Mucosa of descending colon (tissue), 3 donors: ENCODE results near the gene FXR2. TPM values are rescaled to one million over a fixed set of nuclear protein-coding genes. Genes with fewer than 3 reads are reported as not detected.

ENCODE experiments used
- ATAC-seq: fragments of 200-7000 bp; cut with Tn5 transposase; one replicate; pipeline ENCODE4 v1.9.1; 2020; ENCODE audit warnings: mild to moderate bottlenecking, moderate library complexity
- DNase-seq, 3 donors: peaks; one replicate each; pipeline ENCODE4 v3.0.0-alpha.2; 2020
- H3K36me3 ChIP-seq: fragments of 200-600 bp; one replicate; pipeline ENCODE4 v1.8.0; 2021; ENCODE audit warnings: low read depth, mild to moderate bottlenecking
- H3K4me1 ChIP-seq: fragments of 200-600 bp; one replicate; pipeline ENCODE4 v1.8.0; 2021; ENCODE audit warnings: low read depth, mild to moderate bottlenecking
- H3K4me3 ChIP-seq: fragments of 200-600 bp; one replicate; pipeline ENCODE4 v1.8.0; 2021; ENCODE audit warnings: mild to moderate bottlenecking
- H3K9me3 ChIP-seq: fragments of 200-600 bp; one replicate; pipeline ENCODE4 v1.8.0; 2021; ENCODE audit warnings: mild to moderate bottlenecking
- CTCF ChIP-seq: fragments of 200-600 bp; IDR thresholded peaks from one replicate; pipeline ENCODE4 v1.8.0; 2022; ENCODE audit warnings: antibody characterized with exemption, mild to moderate bottlenecking
- intact Hi-C, 2 donors: fragments of 100-400 bp; cut with DNase I in 1 of 2; cut with micrococcal nuclease in 1 of 2; formaldehyde crosslinking; loops; one replicate each; pipeline versions ENCODE4 v1.11.0 to v1.11.1; 2022; cut with DNase I, micrococcal nuclease
- total RNA-seq, 3 donors: library from RNA; stranded (reverse); fragmentation: NEBNext Ultra II Directional in 2 of 3; extraction: Animal tissue kit (Norgen Biotek cat#: 25700) in 2 of 3; gene quantifications; one replicate each; pipeline versions ENCODE4 v1.2.1 to v1.2.4, GENCODE V29; 2021 to 2023
- donor health status: DM: no; HTN: no; CAD: no; lungs with moderate emphysema.
- donor health status: DM: no; HTN: no; CAD: no.
- donor health status: DM: no; HTN: yes; CAD: no.

Gene FXR2
- total RNA-seq, 3 donors from 2014 or later, result 23.0 to 53.3 (median 28.1) TPM

DNA sequence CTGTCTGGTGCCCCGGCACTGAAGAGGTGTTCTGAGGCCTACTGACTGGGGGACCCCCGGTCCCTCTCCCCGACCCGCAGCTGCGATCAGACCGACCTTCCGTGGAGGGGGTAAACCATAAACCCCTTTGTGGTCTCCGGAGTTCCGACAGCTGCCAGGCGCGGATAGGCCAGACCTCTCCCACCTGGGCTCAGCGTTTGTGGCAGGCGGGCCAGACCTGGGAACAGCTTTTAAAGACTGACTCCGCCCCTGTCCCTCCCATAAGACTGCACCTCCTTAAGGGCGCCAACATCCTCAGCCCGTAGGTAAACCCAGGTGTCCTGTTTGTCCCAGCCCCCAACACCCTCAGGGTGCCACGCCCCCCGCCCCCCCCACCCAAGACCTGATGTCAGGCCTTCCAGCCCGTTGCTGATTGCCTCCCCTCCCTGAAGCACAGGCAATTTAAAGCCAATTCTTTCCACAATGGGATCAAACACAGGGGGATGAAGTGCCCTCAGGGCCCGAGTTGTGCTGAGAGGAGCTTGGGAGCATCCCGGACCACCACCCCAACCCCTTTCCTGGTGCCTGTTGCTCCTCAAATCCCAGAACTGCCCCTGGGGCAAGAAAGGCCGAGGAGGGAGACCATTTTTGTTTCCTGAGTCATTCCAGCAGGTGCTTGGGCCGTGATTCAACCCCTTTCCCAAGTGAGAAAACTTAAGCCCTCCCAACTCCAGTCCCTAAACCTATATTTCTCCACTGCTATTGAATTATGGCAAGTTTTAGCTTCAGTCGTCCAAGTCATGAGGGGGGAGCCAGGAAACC is 24.6 kb downstream of the FXR2 start, which contains the start of gene SOX15:
Gene SOX15, minus strand, starts transcription at position 204 of the 801 bp plus-strand sequence. CDS start 418 bp downstream, outside the sequence.
- H3K36me3 ChIP-seq, result peaks cover 15% of the 10 kb centered on the region
- peak within 1 kb of the TSS; percentile 6 for H3K4me3 ChIP-seq
- DNase-seq (no peak), ATAC-seq (peak; percentile 5)
- H3K9me3 ChIP-seq, result no peaks in the 10 kb centered on the region
- H3K4me1 ChIP-seq, result peaks cover 6% of the 10 kb centered on the region
- TF ChIP-seq CTCF, result no peak
- intact Hi-C loops, result no loop called here

GRCh38 chr17:7589204-7589868 is 25.4 kb downstream of the FXR2 start:
- intact Hi-C loops, result no loop called here
- no peaks in the 10 kb centered on the region for H3K9me3 ChIP-seq
- DNase-seq (peak; percentile 86 to 87 (median 86)), ATAC-seq (peak; percentile 86)
- H3K36me3 ChIP-seq, result peaks cover 8% of the 10 kb centered on the region
- peak overlapping the region; percentile 6 for H3K4me3 ChIP-seq
- peaks cover 10% of the 10 kb centered on the region for H3K4me1 ChIP-seq
- TF ChIP-seq CTCF, result peak; percentile 80

GRCh38 chr17:7588553-7589203 is 26.0 kb downstream of the FXR2 start:
- no peak for TF ChIP-seq CTCF
- Histone ChIP-seq H3K36me3 (peaks cover 9% of the 10 kb centered on the region), H3K9me3 (no peaks in the 10 kb centered on the region), H3K4me1 (peaks cover 10% of the 10 kb centered on the region), H3K4me3 (peak overlapping the region; percentile 6)
- intact Hi-C loops, result no loop called here
- DNase-seq (no peak), ATAC-seq (no peak)

DNA sequence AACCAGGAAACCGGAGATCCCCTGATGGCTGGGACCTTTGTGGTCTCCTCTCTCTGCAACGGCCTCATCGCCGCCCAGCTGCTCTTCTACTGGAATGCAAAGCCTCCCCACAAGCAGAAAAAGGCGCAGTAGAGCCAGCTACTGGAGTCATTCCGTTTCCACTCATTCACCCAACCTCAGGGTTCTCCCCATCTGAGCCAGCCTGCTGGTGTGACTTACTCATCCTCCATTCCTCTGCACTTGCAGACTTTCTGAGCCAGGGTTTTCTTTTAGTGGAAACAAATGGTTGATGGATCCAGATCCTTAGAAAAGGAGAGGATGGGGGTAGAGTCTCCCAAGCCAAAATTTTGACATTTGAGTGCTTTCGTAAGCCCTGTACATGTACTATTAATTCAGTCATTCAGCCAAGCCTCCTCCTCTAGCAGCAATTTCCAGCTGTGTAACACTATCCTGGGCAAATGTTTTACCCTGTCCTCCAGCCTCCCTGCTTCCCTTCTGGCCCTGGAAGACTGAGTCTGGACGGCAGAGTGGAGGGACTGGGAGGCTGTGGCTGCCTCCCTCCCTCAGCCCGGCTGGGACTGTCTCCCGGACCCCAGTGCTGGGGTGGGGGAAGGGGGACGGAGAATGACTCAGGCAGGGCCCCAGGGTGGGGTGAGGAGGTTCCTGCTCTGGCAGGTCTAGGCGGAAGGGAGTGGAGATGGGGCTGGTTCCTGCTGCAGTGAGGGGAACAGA is 27.1 kb downstream of the FXR2 start:
- DNase-seq (no peak), ATAC-seq (no peak)
- TF ChIP-seq CTCF, result no peak
- Histone ChIP-seq H3K4me3 (no peak overlapping the region), H3K36me3 (peaks cover 13% of the 10 kb centered on the region), H3K4me1 (peaks cover 17% of the 10 kb centered on the region), H3K9me3 (no peaks in the 10 kb centered on the region)
- intact Hi-C loops, result no loop called here

DNA sequence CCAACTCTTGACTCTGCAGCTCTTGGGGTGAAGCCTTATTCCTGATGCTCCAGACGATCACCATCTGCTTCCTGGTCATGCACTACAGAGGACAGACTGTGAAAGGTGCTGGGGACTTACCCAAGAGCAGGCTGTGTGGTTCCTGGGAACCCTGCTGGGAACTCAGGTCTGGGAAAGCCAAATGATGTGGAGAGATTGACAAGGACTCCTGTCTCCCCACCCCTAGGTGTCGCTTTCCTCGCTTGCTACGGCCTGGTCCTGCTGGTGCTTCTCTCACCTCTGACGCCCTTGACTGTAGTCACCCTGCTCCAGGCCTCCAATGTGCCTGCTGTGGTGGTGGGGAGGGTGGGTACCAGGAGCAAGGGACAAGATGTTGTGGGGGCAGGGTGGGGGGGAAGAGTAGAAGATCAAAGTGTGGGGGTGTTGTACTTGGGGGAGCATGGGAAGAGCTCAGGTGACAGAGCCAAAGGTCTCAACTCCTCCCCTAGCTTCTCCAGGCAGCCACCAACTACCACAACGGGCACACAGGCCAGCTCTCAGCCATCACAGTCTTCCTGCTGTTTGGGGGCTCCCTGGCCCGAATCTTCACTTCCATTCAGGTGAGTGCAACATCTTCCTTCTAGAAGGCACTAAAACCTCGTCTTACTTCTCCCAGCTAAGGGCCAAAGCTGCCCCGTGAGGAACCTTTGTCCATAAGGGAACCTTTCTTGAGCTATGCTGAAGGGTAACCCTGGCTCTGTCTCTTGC is 27.9 kb downstream of the FXR2 start:
- Histone ChIP-seq H3K9me3 (no peaks in the 10 kb centered on the region), H3K4me3 (no peak overlapping the region), H3K36me3 (peaks cover 13% of the 10 kb centered on the region), H3K4me1 (peaks cover 17% of the 10 kb centered on the region)
- TF ChIP-seq CTCF, result no peak
- intact Hi-C loops, result no loop called here
- DNase-seq (peak in 2 of 3 donors; percentile 62 to 74), ATAC-seq (peak; percentile 35)
